Measurements from ENCODE around the gene LGMN.

Gene LGMN

DNA sequence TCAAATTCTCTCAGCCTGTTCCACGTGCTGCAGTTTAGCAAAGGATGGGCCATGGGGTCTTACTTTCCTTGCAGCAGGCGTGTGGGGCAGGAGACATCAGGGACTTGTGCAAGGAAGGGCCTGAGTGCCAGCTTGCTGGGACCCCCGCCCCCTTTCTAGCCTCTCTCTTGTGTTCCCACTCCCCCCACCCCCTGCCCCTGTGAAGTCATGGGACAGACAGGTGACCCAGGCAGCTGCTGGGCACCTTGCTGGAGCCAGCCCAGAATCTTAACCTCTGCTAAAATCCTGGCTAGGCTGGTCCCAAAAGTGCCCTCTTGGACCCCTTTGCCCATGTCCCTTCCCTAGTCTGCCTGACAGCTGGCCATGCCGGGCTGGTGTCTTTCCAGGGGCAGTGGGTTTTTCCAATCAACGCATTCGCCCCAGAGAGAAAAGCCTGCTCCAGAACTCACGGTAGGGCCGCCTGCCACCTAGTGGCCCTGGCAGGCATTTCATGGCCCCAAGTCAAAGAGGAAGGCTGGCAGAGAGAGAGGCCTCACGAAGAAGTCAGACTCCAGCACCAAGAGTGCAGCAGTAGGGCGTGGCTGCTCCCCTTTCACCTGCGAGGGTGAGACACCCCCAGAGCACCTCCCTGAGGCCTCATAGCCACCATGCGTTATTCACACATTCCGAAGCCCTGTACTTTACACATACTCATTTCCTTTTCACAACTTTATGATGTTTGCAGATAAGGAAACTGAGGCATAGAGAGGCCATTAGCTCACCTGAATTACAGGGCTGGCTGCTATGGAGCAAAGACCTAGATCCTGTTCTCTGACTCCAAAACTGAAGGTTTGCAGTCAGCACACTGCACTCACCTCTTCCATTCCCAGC, 67.4 kb downstream of the LGMN start:
- in situ Hi-C loops (cut with MboI; ENCODE audit: low sequenced_read_pairs) = loop anchor here (25.0 kb wide), 1 partner anchor 544 kb away; no protein-coding TSS in a partner anchor

DNA sequence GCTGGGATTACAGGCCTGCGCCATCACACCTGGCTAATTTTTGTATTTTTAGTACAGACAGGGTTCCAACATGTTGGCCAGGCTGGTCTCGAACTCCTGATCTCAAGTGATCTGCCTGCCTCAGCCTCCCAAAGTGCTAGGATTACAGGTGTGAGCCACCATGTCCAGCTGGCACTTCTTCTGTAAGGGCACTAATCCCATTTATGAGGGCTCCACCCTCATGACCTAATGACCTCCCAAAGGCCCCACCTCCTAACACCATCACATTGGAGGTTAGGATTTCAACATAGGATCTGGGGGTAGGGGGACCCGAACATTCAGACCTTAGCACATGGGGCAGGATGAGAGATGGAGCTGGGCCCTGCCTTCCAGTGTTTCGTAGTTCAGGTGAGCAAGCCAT, 68.1 kb downstream of the LGMN start:
- in situ Hi-C loops (cut with MboI; ENCODE audit: low sequenced_read_pairs) = loop anchor here (25.0 kb wide), 1 partner anchor 543 kb away; no protein-coding TSS in a partner anchor

DNA sequence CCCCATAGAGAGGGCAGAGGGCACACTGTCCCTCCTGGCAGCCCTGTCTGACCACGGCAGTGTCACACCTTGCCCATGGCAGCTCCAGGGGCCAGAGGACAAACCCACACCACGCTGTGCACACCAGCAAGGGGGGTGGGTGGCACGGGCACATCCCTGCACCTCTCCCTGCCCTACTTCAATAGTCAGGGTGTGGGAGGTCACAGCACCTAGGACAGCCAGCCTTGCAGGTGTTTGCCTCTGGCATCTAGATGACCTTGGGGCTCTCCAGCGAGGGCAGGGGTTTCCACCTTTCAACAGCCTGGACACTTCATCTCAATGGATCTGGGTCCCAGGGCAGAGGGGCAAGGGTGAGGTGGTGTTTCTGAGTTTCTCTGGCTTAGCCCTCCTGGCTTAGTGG, 69.2 kb downstream of the LGMN start:
- in situ Hi-C loops (cut with MboI; ENCODE audit: low sequenced_read_pairs) = loop anchor here (25.0 kb wide), 1 partner anchor 542 kb away; no protein-coding TSS in a partner anchor

- in situ Hi-C loops (cut with MboI; ENCODE audit: low sequenced_read_pairs) = loop anchor here (25.0 kb wide), 1 partner anchor 541 kb away; no protein-coding TSS in a partner anchor
These were observed 69.7 kb downstream of the LGMN start for GRCh38 chr14:92678766-92679165.

DNA sequence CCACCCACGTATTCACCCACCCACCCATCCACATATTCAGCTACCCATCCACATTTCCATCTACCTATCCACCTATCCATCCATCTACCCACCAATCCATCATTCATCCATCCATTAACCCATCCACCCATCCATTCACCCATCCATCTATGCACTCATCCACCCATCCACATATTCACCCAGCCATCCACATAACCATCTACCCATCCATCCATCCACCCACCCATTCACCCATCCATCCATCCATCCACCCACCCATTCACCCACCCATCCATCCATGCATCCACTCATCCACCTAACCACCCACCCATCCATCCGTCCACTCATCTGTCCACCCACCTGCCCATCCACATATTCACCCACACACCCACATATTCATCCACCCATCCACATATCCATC, 70.5 kb downstream of the LGMN start:
- in situ Hi-C loops (cut with MboI; ENCODE audit: low sequenced_read_pairs) = loop anchor here (25.0 kb wide), 1 partner anchor 541 kb away; no protein-coding TSS in a partner anchor

- in situ Hi-C loops (cut with MboI; ENCODE audit: low sequenced_read_pairs) = loop anchor here (25.0 kb wide), 1 partner anchor 540 kb away; no protein-coding TSS in a partner anchor
These were observed 71.2 kb downstream of the LGMN start for GRCh38 chr14:92677087-92677668.

- in situ Hi-C loops (cut with MboI; ENCODE audit: low sequenced_read_pairs) = loop anchor here (25.0 kb wide), 1 partner anchor 539 kb away; no protein-coding TSS in a partner anchor
These were observed 71.9 kb downstream of the LGMN start for GRCh38 chr14:92676403-92677086.

DNA sequence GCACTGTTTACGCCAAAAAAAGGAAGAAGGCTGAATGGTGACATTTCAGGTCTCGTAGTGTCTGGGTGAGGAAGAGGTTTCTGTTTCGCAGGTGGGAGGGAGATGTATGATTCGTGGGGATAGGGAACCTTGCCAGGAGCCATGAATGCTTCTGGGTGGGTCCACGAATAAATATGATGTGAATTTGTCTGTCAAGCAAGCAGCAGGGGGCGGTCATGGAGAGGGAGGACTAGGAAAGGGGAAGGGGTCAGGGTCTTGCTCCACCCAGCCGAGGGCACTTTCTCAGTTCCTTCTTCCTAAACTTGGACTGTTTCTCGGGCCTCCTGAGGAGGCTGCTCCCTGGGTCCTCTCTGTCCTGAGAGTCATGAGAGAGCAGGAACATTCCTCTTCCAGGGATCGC, 72.5 kb downstream of the LGMN start:
- in situ Hi-C loops (cut with MboI; ENCODE audit: low sequenced_read_pairs) = loop anchor here (25.0 kb wide), 1 partner anchor 539 kb away; no protein-coding TSS in a partner anchor

DNA sequence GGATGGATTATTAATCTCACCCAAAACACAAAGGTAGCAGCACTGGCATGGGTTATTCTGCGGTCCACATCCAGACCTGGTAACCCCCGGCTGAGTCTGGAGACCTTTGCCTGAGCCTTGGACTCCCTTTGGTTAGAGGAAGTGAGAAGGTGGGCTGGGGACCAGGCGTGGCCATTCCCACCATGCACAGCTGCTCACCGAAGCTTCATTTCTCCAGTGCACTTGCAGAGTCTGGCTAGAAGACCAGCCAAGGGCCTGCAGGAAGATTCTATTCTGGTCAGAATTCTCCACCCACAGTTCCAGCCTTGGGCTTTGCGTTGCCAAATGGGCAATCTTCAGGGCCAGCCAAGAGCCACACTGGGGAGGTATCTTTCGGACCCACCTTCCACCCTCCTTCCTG, 73.0 kb downstream of the LGMN start:
- in situ Hi-C loops (cut with MboI; ENCODE audit: low sequenced_read_pairs) = loop anchor here (25.0 kb wide), 1 partner anchor 538 kb away; no protein-coding TSS in a partner anchor

- in situ Hi-C loops (cut with MboI; ENCODE audit: low sequenced_read_pairs) = no loop called here
These were observed 74.8 kb downstream of the LGMN start for GRCh38 chr14:92673601-92674150.

DNA sequence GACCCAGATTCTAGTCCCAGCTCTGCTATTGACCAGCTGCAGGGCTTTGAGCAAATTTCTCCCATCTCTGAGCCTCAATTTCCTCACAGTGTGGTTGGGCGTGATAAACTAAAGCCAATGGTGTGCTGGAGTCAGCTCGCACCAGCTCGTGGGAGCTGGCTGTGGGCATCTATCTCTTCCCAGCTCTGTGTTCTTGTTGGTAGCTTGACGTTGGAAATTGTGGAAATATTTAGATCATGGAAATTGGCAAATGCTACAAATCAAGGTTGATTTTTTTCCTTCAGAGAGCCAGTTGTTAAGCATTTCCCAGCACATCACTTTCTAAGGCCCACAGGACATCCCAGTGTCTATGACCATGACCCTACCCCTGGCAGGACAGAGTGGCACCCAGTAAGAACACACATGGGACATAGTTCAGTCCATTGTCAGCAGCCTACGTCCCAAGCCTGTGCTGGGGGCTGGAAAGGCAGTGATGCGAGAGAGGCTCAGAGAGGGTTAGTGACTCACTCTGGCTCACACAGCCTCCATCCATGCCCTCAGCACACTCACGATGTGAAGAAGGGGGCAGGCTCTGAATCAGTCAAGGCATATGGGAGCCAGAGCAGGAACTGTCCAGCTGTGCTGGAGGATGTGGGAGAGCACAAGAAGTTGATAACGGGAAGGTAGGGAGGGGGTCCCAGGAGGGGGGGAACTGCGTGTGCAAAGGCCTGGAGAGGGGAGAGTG, 77.6 kb downstream of the LGMN start:
- in situ Hi-C loops (cut with MboI; ENCODE audit: low sequenced_read_pairs) = no loop called here

DNA sequence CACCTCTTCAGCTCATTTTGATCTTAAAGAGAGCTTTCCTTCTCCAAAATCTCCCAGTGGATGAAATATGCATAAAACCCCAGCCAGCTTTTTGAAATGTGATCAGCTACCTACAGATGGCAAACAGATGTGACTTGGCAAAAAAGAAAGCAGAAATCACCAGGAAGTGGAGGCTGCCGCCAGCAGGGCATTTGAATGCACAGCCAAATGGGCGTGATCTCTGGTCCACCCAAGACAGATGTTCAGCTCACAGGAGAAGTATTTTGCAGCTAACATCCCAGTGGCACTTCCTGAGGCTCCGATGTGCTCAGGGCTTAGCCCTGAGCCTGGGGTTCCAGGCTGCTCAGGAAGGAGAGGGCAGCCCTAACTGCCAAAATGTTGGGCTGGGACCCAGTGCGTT, 78.3 kb downstream of the LGMN start:
- in situ Hi-C loops (cut with MboI; ENCODE audit: low sequenced_read_pairs) = no loop called here

DNA sequence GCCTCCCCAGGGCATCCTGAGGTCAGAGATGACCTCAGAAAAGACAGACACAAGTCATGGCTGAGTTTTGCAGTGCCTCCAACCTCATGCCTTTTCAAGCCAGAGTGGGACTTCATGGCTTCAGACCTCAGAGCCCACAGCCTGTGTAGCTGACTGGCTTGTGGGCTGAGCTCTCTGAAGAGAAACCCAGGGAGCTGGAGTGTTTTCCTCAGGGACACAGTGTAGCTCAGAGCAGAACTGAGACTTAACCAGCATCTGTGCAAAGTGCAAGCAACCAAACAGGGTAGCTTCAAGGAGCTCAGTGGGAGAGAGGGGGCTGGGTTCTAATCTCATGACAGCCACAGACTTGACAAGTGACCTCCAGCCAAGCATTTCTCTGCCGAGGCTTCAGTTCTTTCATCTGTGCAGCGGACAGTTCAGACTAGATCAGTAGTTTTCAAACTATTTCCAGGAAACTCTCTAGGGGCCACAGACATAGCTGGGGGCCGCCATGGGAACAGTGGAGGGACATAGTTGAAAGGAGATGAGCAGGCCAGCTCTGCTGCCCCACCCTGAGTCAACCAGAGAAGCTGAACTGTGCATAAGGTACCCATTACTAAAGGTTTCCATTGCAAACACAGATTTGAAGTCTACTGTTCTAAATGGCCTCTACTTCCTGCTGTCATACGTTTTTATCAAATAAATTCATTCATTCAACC, 80.0 kb downstream of the LGMN start:
- in situ Hi-C loops (cut with MboI; ENCODE audit: low sequenced_read_pairs) = no loop called here

DNA sequence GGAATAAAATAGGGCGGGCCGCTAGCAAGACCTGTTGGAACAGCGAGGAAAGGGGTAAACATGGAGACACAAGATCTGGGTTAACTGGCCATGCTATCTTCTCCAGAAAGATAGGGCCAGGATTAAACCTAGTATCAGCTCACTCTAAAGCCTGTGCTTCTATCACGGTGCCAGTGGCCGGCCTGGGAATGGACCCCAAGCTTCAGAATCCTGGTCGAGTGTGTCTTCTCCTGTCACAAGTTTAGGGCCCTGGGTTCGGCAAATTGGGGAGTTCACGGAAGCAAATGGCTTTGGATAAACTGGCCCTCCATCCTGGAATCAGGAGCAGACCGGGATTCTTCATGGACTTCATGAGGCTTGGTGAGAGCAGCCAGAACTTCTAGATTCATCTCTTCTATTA, 82.2 kb downstream of the LGMN start:
- in situ Hi-C loops (cut with MboI; ENCODE audit: low sequenced_read_pairs) = no loop called here

GRCh38 chr14:92665661-92666110, 82.7 kb downstream of the LGMN start:
- in situ Hi-C loops (cut with MboI; ENCODE audit: low sequenced_read_pairs) = no loop called here

- in situ Hi-C loops (cut with MboI; ENCODE audit: low sequenced_read_pairs) = no loop called here
These were observed 85.4 kb downstream of the LGMN start for GRCh38 chr14:92663049-92663448.

- in situ Hi-C loops (cut with MboI; ENCODE audit: low sequenced_read_pairs) = no loop called here
These were observed 87.9 kb downstream of the LGMN start for GRCh38 chr14:92660571-92660970.

- in situ Hi-C loops (cut with MboI; ENCODE audit: low sequenced_read_pairs) = no loop called here
These were observed 88.5 kb downstream of the LGMN start for GRCh38 chr14:92659765-92660561.

DNA sequence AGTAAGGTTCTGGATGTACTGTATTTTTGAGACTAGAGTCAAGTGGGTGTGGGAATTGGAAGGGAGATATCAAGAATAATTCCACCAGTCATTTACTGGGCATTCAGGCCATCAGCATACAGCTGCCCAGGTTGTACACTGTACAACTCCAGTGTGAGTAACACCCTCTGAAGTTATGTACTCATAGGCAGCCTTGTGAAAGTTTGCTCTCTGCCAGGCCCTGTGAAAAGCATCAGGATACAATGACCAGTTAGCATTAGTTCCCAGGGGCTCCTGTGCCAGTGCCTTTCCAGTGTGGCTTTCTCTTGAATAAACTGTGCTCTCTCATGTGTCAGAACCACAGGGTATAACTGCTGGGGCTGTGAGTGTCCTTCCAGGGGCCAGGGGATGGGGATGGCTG, 89.7 kb downstream of the LGMN start:
- in situ Hi-C loops (cut with MboI; ENCODE audit: low sequenced_read_pairs) = no loop called here
